Heart left ventricle (tissue), 16 donors: ENCODE results near the gene SFMBT2. TPM values are rescaled to one million over a fixed set of nuclear protein-coding genes. Genes with fewer than 3 reads are reported as not detected.

ENCODE experiments used
- ATAC-seq, 4 donors: fragments of 200-7000 bp; cut with Tn5 transposase; one replicate each; pipeline ENCODE4 v1.9.1; 2020 to 2022; ENCODE audit warnings: moderate library complexity in 4 of 4, mild to moderate bottlenecking in 3 of 4, moderate number of reproducible peaks in 1 of 4
- DNase-seq, 5 donors: peaks; one replicate each; pipeline ENCODE4 v3.0.0-alpha.2; 2020
- H3K27ac ChIP-seq, 12 donors: fragments of 200-600 bp; sonication (generic) in 4 of 12; one replicate each; pipeline versions ENCODE4 v1.5.0 to v1.8.0; 2016 to 2022; ENCODE audit warnings: mild to moderate bottlenecking in 2 of 12
- H3K27me3 ChIP-seq, 9 donors: fragments of 200-600 bp; sonication (generic) in 2 of 9; one replicate each; pipeline versions ENCODE4 v1.5.1 to v1.8.0; 2016 to 2022; ENCODE audit warnings: mild to moderate bottlenecking in 3 of 9
- H3K36me3 ChIP-seq, 9 donors: fragments of 200-600 bp; sonication (generic) in 2 of 9; one replicate each; pipeline versions ENCODE4 v1.5.0 to v1.8.0; 2018 to 2022; ENCODE audit warnings: mild to moderate bottlenecking in 2 of 9
- H3K4me1 ChIP-seq, 12 donors: fragments of 200-600 bp; sonication (generic) in 4 of 12; one replicate each; pipeline versions ENCODE4 v1.5.0 to v1.8.0; 2016 to 2022; ENCODE audit warnings: mild to moderate bottlenecking in 3 of 12
- H3K4me3 ChIP-seq, 12 donors: fragments of 200-600 bp; sonication (generic) in 4 of 12; one replicate each; pipeline versions ENCODE4 v1.5.0 to v1.8.0; 2017 to 2022; ENCODE audit warnings: mild to moderate bottlenecking in 9 of 12, moderate library complexity in 4 of 12
- H3K9me3 ChIP-seq, 12 donors: fragments of 200-600 bp; sonication (generic) in 4 of 12; one replicate each; pipeline versions ENCODE4 v1.5.0 to v1.8.0; 2016 to 2022; ENCODE audit warnings: mild to moderate bottlenecking in 1 of 12
- POLR2A ChIP-seq, 2 donors: fragments of 450-650 bp; IDR thresholded peaks; one replicate each; pipeline ENCODE4 v1.6.1; 2017; ENCODE audit warnings: antibody characterized with exemption in 2 of 2, mild to moderate bottlenecking in 2 of 2, moderate library complexity in 2 of 2
- WGBS, 4 donors: extraction: QIAGEN DNeasy Blood & Tissue Kit in 2 of 4; methylation state at CpG; one replicate each; pipeline versions ENCODE4 v1.1.5 to v1.1.7; 2013 to 2018; 5-methylcytosine and 5-hydroxymethylcytosine counted together
- intact Hi-C, 10 donors: fragments of 100-400 bp; cut with DNase I; formaldehyde crosslinking; loops; one replicate each; pipeline versions ENCODE4 v1.11.1 to v1.14.2; 2022
- polyA plus RNA-seq, 2 donors: library from polyadenylated mRNA; stranded (reverse); fragments of 200-250 nt; gene quantifications; one replicate each; pipeline ENCODE4 v1.2.3, GENCODE V29; 2013
- total RNA-seq, 9 donors: library from RNA; depleted of rRNA in 2 of 9; stranded (reverse); fragments of >200 nt in 2 of 9; fragmentation: NEBNext Ultra II Directional in 3 of 9; extraction: Animal tissue kit (Norgen Biotek cat#: 25700) in 3 of 9; gene quantifications; one replicate each; pipeline versions ENCODE4 v1.1.0 to v1.2.4, GENCODE V29; 2016 to 2023
- TF ChIP-seq, protein P1 (sequence below), 12 donors: fragments of 200-600 bp; sonication (generic) in 4 of 12; IDR thresholded peaks; one replicate each; pipeline versions ENCODE4 v1.5.0 to v1.8.0; 2018 to 2022; ENCODE audit warnings: antibody characterized with exemption in 12 of 12, mild to moderate bottlenecking in 5 of 12
- donor health status: ischemic (EF 13 %, LVEDD 7.1; RV severe dilation, severe dysfunction).
- donor health status: healthy with polysubstance abuse.
- donor health status: DM: no; HTN: yes; CAD: no.
- donor health status: DM: no; HTN: no; CAD: no.
- donor health status: ischemic (EF 25% LVEDD 6.9; RV normal size, moderate dysfunction).
- donor health status: ischemic (EF 25% LVEDD 5.7; RV mildly dilated, moderate dysfunction).
- donor health status: healthy.
- donor health status: DM: yes; HTN: yes; CAD: no.
- donor health status: ischemic (EF 35%, LVEDD 5.7; RV mildly dilated, moderate dysfunction).
- donor health status: nonischemic (EF 11% LVEDD 7.7; RV severe dilation, severe dysfunction).
- donor health status: DM: yes; HTN: yes; CAD: no.
- donor health status: PGD.
- donor health status: ischemic (EF 29% LVEDD 5.4; RV normal size, mild dysfunction).
- donor health status: nonischemic (EF 23%, LVEDD 6.1; RV moderate dilation, normal function).

Gene SFMBT2
- total and polyA plus RNA-seq, 11 donors = 2.6 to 25.8 (median 9.6) TPM

GRCh38 chr10:7274293-7274692 is 136.5 kb downstream of the SFMBT2 start:
- ATAC-seq = no peak

DNA sequence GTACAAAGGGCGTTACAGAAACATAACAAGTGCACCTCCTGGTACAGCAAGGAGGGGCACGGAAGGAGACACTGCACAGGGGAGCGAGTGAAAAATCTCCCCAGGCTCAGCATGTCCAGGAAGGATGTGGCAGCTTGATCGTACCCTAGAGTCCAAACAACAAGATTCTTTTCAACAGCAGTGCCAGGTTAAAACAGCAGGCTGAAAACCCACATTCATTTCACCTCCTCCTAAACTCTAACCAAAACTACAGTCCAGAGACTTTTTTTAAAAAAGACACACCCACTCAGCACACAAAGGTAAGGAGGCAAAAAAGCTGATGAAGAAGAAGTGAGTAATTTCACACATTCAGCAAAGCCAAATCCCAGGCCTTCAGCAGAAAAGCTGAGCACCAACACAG is 138.8 kb downstream of the SFMBT2 start:
- DNase-seq (no peak), ATAC-seq (no peak)
- WGBS, 4 donors = 89 to 95% (median 93%) methylated on average over 4 of the region's 4 CpGs
- Histone ChIP-seq H3K27me3 (no peaks in the 10 kb centered on the region), H3K4me3 (no peak overlapping the region), H3K4me1 (peaks cover 0 to 9% (median 0%) of the 10 kb centered on the region in 12 donors), H3K9me3 (no peaks in the 10 kb centered on the region), H3K27ac (no peak overlapping the region), H3K36me3 (peaks cover 0 to 19% (median 7%) of the 10 kb centered on the region in 9 donors)
- intact Hi-C loops = no loop called here
- no peak for TF ChIP-seq POLR2A (IDR thresholded peaks at IDR 0.05)
- TF ChIP-seq, protein P1, sequence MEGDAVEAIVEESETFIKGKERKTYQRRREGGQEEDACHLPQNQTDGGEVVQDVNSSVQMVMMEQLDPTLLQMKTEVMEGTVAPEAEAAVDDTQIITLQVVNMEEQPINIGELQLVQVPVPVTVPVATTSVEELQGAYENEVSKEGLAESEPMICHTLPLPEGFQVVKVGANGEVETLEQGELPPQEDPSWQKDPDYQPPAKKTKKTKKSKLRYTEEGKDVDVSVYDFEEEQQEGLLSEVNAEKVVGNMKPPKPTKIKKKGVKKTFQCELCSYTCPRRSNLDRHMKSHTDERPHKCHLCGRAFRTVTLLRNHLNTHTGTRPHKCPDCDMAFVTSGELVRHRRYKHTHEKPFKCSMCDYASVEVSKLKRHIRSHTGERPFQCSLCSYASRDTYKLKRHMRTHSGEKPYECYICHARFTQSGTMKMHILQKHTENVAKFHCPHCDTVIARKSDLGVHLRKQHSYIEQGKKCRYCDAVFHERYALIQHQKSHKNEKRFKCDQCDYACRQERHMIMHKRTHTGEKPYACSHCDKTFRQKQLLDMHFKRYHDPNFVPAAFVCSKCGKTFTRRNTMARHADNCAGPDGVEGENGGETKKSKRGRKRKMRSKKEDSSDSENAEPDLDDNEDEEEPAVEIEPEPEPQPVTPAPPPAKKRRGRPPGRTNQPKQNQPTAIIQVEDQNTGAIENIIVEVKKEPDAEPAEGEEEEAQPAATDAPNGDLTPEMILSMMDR (IDR thresholded peaks at IDR 0.05) = no peak

More at GRCh38 chr10:7274293-7274692, 136.5 kb downstream of the SFMBT2 start:
- Histone ChIP-seq H3K9me3 (no peaks in the 10 kb centered on the region), H3K36me3 (peaks cover 0 to 19% (median 7%) of the 10 kb centered on the region in 9 donors), H3K4me3 (no peak overlapping the region), H3K27me3 (no peaks in the 10 kb centered on the region), H3K27ac (no peak overlapping the region), H3K4me1 (peaks cover 0 to 9% (median 0%) of the 10 kb centered on the region in 12 donors)
- intact Hi-C loops = no loop called here
- 94 to 100% (median 95%) methylated on average over 2 of the region's 2 CpGs for WGBS, 4 donors
- no peak for DNase-seq
- TF ChIP-seq, protein P1 (IDR thresholded peaks at IDR 0.05) = no peak
- TF ChIP-seq POLR2A (IDR thresholded peaks at IDR 0.05) = no peak

GRCh38 chr10:7269988-7270387 is 140.8 kb downstream of the SFMBT2 start:
- H3K27me3 ChIP-seq = no peaks in the 10 kb centered on the region
- no peak overlapping the region for H3K4me3 ChIP-seq
- peaks cover 0 to 7% (median 0%) of the 10 kb centered on the region in 9 donors for H3K36me3 ChIP-seq
- 79 to 92% (median 85%) methylated on average over 5 of the region's 5 CpGs for WGBS, 4 donors
- H3K9me3 ChIP-seq = no peaks in the 10 kb centered on the region
- peaks cover 0 to 17% (median 0%) of the 10 kb centered on the region in 12 donors for H3K4me1 ChIP-seq
- H3K27ac ChIP-seq = no peak overlapping the region
- DNase-seq = no peak
- TF ChIP-seq, protein P1 (IDR thresholded peaks at IDR 0.05) = no peak
- no peak for TF ChIP-seq POLR2A (IDR thresholded peaks at IDR 0.05)
- intact Hi-C loops = loop anchor here in 3 of 10 donors (10.0 kb wide), 2 partner anchors 65 to 75 kb away; no protein-coding TSS in a partner anchor
- no peak for ATAC-seq

- no peak overlapping the region for H3K4me3 ChIP-seq
- H3K4me1 ChIP-seq = peaks cover 0 to 25% (median 11%) of the 10 kb centered on the region in 12 donors
- peaks cover 0 to 4% (median 0%) of the 10 kb centered on the region in 9 donors for H3K36me3 ChIP-seq
- TF ChIP-seq POLR2A (IDR thresholded peaks at IDR 0.05) = no peak
- TF ChIP-seq, protein P1 (IDR thresholded peaks at IDR 0.05) = no peak
- intact Hi-C loops = loop anchor here in 3 of 10 donors (10.0 kb wide), 2 partner anchors 68 to 78 kb away; no protein-coding TSS in a partner anchor
- H3K27me3 ChIP-seq = no peaks in the 10 kb centered on the region
- no peak for ATAC-seq
- WGBS, 4 donors = 96 to 98% (median 98%) methylated on average over 4 of the region's 4 CpGs
- no peak for DNase-seq
- no peaks in the 10 kb centered on the region for H3K9me3 ChIP-seq
- H3K27ac ChIP-seq = no peak overlapping the region
These were observed 143.7 kb downstream of the SFMBT2 start for GRCh38 chr10:7267142-7267541.
